HG02588 (cell line): Measurements from ENCODE around the gene CRELD2.

Source experiments
- ATAC-seq: cut with Tn5 transposase; IDR thresholded peaks from one replicate; pipeline ENCODE4 v1.9.1; 2021; ENCODE audit warnings: mild to moderate bottlenecking, moderate library complexity; ENCODE audit not compliant: unreplicated experiment

Gene CRELD2

DNA sequence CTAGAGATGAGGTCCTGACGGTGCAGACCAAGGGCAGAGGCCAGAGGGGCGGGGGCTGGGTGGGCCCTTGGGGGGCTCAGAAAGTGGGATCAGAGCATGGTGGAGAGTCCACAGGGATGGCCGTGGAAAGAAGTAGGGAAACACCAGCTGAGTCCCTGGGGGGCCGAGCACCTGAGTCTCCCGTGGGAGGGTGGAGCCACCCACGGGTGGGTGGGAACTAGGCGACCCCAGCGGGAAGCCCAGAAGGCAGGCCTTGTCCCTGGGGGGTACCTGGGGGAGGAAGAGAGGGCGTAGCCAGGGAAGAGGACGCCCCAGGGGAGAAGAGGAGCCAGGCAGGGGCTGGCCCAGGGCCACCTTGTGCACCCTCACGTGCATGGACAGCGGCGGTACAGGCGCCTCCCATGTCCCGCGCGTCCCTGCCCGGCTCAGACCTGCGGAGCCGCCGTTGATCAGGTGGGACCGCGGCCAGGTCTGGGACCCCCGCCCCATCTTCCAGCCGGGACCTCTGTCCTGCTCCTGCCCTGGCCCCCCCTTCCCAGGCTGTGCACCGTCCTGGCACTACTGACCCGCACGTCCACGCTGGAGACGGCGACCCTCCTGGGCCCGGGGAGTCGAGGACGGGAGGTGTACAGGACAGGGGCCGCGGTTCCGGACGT is 10.2 kb downstream of the CRELD2 start:
- no peak for ATAC-seq

DNA sequence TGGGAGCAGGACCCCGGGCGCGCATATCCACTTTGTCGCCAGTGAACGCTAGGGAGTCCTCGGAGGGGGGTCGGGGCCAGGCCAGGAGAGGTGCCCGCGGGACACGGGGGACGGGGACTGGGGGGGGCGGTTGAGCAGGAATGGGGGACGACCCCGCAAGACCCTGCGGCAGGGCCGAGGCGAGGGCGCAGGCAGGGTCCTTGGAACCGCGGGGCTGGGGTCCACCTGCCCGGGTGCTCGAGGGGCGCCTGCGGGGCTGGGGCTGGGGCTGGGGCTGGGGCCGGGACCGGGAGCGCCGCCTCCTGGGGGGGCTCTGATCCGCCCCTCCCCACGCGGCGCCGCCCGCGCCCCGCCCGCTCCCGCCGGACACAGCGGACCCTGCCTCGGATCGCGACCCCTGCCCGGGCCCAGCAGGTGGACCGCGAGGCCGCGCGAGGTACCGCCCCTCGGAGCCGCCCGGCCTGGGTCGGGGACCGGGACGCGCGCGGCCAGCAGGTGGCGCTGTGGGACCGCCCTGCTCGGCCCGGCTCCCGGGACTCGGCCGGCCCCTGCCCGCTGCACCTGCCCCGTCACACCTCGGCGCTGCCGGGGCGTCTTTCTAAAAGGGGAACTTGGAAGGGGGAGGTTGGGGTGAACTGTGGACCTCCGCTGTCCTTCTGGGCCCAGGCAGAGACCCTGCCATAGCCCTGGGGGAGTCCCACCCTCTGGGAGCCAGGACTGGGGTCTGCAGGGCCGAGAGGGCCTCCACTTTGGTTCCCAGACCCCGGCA is 11.0 kb downstream of the CRELD2 start:
- peak; percentile 44 for ATAC-seq

DNA sequence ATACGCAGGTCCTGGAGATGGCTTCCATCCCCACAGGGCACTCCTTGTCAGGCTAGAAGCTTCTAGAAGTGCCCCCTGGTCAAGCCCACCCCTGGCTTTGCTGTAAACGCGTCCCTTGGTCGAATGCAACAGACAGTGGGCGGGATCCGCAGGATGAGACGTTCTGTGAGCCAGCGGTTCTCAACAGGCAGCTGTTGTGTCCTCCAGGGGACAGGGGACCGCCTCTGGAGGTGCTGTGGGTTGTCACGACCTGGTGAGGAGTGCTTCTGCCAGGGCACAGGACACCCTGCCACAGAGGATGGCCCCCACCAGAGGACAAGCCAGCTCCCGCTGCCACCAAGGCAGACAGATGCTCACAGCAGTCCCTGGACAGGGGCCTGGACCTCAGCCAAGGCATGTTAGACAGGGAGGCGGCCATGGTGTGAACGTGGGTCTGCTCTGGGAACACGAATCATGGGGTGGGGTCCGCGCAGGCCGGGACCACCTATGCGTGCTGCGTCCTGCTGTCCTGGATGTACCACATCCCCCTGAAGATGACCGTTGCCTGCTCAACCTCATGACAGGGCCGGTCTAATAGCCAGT is 11.7 kb downstream of the CRELD2 start:
- no peak for ATAC-seq

DNA sequence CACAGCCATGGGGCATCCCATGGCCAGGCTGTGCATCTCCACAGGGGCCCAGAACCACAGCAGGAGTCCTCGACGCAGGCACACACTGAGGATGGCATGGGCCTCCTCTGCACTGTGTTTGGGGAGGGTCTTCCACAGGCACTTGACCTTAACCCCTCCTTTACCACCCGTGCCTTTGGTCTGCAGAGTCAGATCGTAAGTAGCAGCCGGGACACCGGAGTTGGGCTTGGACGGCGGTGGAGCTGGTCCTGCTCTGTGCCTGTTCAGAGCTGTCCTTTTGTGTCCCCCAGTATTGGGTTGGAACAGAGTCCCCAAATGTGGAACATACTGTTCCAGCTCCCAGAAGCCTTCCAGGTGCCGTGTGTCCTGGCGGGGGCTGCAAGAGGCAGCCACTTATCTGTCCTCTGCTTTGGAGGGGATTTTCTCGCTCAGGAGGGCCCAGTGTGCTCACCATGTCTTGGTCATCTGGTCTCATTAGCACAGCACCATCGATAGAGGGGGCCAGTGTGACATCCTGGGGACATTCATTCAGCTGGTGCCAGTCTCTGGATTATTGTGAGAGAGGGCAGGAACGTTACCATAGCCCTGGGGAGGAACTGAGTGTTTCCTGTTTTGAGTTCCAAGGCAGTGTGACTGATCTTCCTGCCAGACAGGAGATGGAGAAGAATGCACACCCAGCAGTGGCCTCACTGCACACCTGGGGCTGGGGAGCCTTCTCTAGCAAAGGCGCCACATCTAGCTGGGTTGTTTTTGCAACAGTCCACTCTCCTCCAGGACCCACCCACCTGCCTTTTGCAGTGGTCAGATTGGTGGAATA is 12.4 kb downstream of the CRELD2 start:
- no peak for ATAC-seq

DNA sequence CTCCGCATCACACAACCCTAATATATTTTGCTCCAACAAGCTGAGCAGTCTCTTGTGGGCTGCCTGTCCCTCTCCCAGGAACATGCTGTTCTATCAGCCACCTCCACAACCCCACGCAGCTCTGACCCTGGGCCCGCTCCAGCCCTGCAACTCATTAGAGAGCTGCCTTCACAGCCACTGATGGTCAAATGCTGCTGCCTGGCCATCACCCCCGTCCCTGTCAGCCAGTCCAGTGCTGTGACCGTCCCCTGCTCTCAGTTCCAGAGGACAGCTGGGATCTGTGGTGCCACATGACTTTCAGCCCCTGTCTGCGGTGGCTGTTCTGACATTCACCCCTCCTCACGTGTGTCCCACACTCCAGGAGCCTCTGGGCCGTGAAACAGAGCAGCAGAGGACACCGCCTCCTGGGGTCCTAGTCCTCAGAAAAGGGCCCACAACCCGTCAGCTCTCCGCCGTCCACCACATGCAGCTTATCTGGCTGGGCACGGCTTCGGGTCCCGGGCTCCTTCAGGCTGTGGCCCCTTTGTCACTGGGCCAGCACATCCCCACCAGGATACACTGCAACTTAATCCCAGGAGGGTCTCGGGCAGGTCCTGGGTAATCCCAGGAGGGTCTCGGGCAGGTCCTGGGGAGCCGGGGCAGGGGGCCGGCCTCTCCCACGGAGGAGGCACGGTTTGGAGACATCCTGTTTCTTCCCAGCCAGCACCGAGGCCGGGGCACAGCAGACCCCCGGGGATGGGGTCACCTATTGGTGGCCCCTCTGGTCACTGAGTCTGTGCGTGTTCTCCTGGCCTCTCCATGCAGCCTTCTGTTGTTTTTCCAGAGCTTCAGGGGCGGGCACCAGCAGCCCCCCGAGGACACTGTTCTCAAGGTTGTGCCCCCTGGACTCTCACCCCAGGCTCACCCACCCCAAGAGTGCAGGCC is 15.1 kb downstream of the CRELD2 start:
- ATAC-seq, result no peak

DNA sequence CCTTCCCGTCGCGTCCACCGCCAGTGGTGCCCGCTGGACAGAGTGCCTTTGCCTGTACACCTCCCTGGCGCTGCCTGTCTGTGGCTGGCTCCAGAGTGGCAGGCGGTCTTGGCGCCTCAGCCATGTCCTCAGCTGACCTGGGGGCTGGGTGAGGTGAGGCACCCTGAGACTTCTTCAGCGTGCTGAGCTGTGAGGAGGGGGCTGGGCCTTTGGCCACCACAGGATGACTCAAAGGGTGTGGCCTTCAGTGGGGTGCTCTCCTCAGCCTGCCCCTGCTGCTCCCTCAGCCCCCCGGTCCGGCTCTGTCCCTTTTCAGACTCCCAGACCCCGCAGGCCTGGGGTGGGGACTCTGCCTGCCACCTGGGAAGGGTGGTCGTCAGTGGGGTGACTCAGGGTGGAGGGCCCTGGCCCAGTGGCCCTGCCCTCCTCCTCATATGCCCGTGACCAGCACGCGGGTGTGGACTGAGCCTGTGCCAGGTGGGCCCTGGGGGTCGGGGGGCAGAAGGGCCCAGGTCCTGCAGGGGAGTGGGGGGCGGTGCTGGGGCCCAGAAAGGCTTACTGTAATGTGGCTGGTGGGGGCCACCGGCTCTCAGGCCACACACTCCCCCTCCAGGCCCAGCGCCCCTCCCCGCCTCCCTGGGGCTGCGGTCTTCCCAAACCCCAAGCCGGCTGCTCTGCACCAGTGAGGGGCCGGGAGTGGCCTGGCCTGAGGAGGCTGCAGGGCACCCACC is 15.9 kb downstream of the CRELD2 start:
- no peak for ATAC-seq

DNA sequence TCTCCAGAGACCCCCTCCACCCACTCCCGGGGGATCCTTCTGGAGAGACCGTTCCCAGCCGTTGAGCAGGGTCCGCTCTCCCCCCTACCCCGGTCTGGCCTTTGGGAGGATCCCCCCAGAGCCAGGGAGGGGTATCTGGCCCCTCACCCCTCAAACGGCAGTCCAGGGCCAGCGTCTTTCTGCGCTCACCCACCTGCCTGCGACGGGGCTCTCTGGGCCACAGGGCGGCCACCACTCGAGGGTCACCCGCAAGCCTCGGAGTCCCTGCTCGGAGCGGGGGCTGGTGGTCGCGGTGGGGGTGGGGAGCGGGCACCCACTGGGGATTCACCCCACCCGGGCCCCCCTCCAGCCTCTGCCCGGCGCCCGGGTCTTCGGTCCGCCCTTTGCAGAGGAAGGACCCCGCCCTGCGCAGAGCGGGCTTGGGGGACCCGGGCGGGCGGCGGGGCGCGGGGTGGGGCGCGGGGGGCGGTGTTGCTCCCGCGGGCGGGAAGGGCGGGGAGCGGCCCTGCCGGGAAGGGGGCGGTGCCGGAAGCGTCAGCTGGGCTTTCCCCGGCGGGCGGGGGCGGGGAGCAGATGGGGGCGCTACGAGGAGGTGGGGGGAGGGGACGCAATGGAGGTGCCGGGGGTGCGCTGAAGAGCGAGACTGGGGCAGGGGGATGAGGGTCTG is 16.6 kb downstream of the CRELD2 start:
- no peak for ATAC-seq

DNA sequence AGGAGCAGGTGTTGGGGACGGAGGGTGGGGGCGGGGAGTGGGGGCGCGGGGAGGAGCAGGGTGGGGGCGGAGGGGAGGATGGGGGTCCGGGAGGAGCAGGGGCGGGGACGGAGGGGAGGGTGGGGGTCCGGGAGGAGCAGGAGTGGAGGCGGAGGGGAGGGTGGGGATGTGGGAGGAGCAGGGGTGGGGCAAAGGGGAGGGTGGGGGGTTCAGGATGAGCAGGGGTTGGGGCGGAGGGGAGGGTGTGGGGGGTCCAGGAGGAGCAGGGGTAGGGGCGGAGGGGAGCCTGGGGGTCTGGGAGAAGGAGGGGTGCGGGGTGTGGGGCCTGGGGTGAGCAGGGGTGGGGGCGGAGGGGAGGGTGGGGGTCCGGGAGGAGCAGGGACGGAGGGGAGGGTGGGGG is 17.1 kb downstream of the CRELD2 start:
- no peak for ATAC-seq

DNA sequence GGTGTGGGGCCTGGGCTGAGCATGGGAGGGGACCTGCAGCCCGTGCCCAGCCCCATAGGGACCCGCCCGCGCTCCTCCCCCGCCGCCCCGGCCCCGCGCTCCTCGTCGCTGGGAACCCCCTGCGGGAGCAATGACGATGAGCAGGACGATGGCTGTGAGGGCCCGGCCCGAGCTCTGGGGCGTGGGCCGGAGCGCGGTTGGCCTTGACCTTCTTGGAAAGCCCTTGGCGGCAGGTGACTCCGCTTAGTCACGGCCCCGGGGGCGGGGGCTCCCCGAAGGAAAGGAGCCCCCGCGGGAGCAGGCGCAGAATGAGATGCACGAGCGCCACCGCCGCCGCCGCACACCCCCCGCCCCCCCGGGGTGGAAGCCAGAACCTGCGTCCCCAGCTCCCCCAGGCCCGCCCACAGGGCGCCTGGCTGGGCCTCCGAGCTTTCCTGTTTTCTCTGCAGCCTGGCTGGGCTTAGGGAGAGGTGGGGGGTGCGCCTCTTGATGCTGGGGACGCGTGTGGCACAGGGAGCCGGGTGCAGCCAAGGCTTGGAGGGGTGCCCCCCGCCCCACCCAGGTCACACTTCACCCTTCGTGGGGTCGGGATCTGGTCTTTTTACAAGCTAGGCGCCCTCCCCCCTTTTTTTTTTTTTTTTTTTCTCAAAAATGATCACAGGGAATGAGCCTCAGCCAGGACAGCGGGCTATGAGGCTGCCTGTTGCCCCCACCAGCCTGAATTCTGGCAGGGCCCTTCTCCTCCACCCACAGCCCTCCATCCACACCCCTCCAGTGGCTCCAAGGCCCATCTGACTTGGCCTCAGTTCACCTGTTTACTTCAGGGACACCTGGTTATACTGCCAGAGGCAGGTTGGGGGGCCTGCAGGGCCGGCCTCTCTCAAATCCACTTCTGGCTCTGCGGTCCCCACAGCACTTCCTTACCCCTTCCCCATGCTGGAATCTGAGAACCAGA is 17.9 kb downstream of the CRELD2 start:
- ATAC-seq, result peak; percentile 52

DNA sequence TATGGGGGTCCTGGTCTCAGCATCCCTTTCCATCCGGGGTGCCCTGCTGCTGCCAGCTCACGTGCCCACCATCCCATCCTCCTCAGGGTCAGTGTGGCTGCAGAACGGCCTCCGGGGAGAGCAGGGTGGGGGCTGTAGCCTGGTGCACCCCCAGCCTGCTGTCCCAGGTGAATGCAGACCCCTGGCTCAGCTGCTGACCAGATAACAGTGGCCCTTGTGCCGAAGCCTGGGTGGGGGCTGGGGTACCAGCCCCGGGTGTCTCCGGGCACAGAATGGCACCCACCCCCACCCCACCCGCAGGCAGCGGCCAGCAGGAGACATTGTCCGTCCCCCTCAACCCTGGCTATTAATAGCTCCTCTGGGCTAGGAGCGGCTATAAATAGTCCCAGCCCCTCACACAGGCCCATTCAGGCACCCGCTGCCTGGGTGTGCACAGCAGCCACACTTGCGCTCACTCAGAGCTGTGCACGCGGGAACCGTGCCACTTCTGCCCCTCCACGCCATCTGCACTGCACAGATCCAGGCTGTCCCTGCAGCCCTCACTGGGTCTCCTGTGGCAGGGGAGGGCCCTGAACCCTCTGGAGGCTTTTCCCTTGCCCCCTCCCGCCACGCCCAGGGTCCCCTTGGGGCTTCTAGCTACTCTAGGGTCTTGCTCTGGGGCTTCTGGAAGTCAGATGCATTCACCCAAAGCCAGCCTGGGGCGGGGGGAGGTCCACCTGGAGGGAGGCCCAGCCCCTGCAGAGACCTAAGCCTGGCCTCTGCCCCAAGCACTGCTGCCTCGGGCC is 18.7 kb downstream of the CRELD2 start:
- no peak for ATAC-seq

DNA sequence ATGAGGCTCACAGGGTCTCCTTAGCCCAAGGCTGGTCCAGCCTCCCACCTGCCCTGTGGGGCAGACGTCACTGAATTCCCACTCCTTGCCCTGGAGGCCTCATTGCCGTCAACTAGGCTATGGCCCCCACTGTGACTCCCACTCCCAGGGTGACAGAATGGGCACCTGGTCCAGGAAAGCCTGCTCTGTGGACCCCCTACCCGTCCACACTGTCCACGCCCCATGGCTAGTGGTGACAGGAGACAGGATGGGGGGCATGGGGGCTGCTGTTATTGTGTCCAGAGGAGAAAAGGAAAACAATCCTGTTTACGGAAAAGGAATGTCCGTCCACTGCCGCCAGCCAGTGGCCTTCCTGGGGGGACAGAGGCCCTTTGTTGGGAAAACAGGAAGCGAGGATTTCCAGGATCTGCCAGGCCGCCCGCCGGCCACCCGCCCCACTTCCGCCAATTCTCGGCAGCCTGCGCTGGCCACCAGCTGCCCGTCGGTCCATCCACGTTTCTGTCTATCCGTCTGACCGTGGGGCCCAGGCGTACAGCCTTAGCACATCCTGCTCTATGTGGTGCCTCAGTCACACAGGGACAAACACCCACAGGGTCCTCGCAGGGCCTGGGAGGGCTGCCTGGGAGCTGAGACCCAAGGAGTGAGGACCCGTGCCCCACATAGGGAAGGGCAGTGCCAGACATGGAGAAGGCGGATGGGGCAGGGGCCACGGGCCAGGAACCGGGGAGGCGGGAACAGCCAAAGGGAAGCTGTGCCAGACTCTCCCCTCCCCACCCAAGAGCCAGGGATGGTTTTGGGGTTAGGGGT is 19.5 kb downstream of the CRELD2 start:
- no peak for ATAC-seq

DNA sequence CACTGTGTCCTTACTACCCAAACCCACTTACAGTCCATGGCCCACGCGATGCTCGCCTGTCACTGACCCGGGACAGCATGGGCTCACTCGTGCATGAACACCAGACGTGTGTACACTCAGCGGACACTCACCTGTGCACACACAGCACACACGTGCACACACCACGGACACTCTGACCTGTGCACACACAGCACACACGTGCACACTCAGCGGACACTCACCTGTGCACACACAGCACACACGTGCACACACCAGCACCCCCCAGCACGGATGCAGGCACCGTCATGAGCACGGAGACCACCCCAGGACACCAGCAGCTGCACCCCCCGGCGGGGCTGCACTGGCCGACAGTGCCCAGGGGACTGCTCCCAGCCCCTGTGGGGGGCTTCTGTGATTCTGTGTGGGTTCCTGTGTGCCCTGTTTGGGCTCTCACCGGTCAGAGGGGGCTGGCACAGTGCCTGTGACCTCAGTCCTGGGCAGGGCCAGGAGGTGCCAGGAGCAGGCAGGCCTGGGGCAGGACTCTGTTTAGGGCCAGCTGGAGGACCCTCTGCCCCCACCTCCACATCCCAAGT is 20.2 kb downstream of the CRELD2 start:
- ATAC-seq, result no peak

DNA sequence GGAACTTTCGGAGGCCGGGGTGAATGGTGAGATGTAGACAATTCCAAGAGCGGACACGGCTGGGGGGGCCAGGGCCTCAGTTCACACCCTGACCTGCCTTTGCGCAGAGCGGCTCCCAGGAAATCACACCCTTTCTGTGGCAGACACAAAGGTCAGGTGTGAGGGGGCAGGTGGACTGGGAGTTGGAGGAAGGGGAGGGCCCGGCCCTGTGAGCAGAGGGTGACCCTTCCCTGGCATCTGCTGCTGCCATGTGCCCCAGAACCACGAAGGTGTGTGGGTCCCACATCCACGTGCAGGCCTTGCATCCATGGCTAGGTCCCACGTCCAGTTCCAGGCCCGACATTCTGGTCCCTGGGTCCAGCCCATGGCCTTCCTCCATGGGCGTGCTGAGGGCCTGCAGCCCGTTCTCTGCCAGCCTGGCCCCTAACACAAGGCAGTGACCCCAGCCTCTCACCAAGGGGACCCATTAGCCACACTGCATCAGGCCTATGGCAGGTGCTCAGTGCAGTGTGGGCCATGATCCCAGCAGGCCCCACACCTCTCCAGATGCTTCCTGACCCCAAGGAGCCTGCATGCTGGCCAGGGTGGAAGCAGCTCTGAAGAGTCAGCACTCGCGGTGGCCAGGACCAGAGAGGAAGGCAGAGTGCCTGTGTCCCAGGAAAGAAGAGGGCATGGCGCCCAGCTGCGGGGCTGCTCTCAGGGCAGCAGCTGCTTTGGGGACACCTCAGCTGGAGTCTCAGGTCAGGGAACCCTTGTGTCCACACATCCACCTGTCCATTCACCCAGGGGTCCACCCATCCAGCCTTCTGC is 23.3 kb downstream of the CRELD2 start:
- ATAC-seq, result no peak

DNA sequence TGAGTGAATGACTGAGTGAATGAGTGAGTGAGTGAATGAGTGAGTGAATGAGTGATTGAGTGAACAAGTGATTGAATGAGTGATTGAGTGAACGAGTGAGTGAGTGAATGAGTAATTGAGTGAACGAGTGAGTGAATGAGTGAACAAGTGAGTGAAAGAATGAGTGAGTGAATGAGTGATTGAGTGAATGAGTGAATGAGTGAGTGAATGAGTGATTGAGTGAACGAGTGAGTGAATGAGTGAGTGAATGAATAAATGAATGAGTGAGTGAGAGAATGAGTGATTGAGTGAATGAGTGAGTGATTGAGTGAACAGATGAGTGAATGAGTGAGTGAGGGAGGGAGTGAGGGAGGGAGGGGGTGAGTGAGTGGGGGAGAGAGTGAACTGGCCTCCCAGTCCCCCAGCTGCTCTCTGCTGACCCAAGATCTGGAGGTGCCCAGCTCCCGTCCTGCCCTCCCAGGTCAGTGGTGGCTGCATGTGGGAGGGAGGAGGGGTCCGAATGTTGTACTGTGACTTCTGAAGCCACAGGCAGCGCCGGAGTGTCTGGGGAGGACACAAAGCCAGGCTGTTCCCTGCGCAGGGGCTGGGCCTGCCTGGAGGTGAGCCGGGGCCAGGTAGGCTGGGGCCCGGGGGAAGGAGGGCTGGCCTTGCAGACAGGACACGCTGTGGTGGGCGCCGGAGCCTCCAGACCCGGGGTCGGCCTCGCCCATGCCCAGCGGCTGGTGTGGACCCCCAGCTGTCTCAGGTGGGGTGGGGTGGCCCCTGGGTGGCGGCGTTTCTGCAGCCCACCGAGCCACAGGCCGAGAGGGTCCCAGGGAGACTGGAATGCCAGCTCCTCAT is 24.4 kb downstream of the CRELD2 start:
- ATAC-seq, result no peak
